Tibial nerve (tissue), 4 donors: Measurements from ENCODE around the gene SPTBN4. TPM values are rescaled to one million over a fixed set of nuclear protein-coding genes. Genes with fewer than 3 reads are reported as not detected.

Experiments used
- DNase-seq, 2 donors: peaks; one replicate each; pipeline ENCODE4 v3.0.0-alpha.2; 2019; ENCODE audit warnings: low spot score in 2 of 2
- H3K27ac ChIP-seq, 4 donors: fragments of 200-600 bp; sonication (generic) in 3 of 4; one replicate each; pipeline ENCODE4 v1.5.1; 2017 to 2019; ENCODE audit warnings: mild to moderate bottlenecking in 1 of 4
- H3K27me3 ChIP-seq, 2 donors: fragments of 200-600 bp; sonication (generic) in 1 of 2; one replicate each; pipeline versions ENCODE4 v1.5.1 to v1.6.0; 2017 to 2019
- H3K36me3 ChIP-seq, 3 donors: fragments of 200-600 bp; sonication (generic); one replicate each; pipeline ENCODE4 v1.5.1; 2018 to 2019
- H3K4me1 ChIP-seq, 4 donors: fragments of 200-600 bp; sonication (generic) in 3 of 4; one replicate each; pipeline ENCODE4 v1.5.1; 2017 to 2019
- H3K4me3 ChIP-seq, 4 donors: fragments of 200-600 bp; sonication (generic) in 3 of 4; one replicate each; pipeline ENCODE4 v1.5.1; 2017 to 2019; ENCODE audit warnings: mild to moderate bottlenecking in 1 of 4, moderate library complexity in 1 of 4
- H3K9me3 ChIP-seq, 4 donors: fragments of 200-600 bp; sonication (generic) in 3 of 4; one replicate each; pipeline ENCODE4 v1.5.1; 2017 to 2019
- EP300 ChIP-seq, 2 donors: sonication (generic); formaldehyde crosslinking; IDR thresholded peaks; one replicate each; pipeline ENCODE4 v1.6.1; 2017; ENCODE audit warnings: antibody characterized with exemption in 2 of 2, mild to moderate bottlenecking in 1 of 2
- POLR2A ChIP-seq, 2 donors: fragments of 450-650 bp; IDR thresholded peaks; one replicate each; pipeline ENCODE4 v1.6.1; 2017; ENCODE audit warnings: antibody characterized with exemption in 2 of 2, mild to moderate bottlenecking in 2 of 2, moderate library complexity in 2 of 2
- WGBS, 2 donors: methylation state at CpG; one replicate each; pipeline ENCODE4 v1.1.5; 2018; 5-methylcytosine and 5-hydroxymethylcytosine counted together
- total RNA-seq, 4 donors: library from RNA; depleted of rRNA; stranded (reverse); fragments of >200 nt; gene quantifications; one replicate each; pipeline ENCODE4 v1.1.0, GENCODE V29; 2016
- TF ChIP-seq, protein P1 (sequence below), 5 experiments: fragments of 200-600 bp in 3 of 5; fragments of 450-650 bp in 2 of 5; sonication (generic) in 3 of 5; IDR thresholded peaks; one replicate each; pipeline ENCODE4 v1.5.1; 2016 to 2019; ENCODE audit warnings: antibody characterized with exemption in 5 of 5, mild to moderate bottlenecking in 3 of 5, moderate library complexity in 2 of 5

The SPTBN4 gene
- total RNA-seq, 4 donors from 2014 or later: 14.9 to 24.0 (median 19.7) TPM

DNA sequence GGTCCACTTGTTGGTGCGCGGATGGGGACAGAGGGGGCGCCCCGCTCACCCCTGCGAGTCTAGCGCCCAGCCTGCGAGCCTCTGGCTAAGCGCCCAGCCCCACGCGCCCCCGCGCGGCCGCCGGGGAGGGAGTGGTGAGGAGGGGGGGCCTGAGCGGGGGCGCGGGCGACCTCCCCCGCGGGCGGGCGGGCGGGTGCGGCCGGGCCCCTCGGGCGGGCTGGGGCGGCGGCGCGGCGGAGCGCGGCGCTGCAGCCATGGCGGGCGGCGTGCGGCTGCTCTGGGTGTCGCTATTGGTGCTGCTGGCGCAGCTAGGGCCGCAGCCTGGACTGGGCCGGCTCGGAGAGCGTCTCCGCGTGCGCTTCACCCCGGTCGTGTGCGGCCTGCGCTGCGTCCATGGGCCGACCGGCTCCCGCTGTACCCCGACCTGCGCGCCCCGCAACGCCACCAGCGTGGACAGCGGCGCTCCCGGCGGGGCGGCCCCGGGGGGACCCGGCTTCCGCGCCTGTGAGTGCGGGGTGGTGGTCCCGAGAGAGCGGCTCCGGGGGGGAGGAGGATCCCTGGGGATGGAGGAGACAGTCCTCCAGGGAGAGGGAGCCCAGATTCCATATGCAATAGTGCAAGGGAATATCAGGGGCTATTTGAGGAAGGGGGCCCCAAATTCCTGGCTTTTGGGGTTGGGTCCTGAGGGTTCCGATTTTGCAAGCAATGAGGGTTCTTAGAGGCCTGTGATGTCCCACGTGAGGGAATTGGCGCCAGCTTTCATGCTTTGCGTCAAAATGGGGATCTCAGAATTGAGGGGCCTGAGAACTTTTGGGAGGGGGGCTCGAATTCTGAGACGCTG is 134.6 kb downstream of the SPTBN4 start, which contains the start of gene LTBP4:
Gene LTBP4 (plus strand): TSS at position 236 of the 841 bp plus-strand sequence. CDS start 19 bp downstream, at position 255.
- DNase-seq: no peak
- peak in 1 of 2 donors; percentile 60 for TF ChIP-seq POLR2A (IDR thresholded peaks at IDR 0.05)
- TF ChIP-seq EP300 (IDR thresholded peaks at IDR 0.05): peak in 1 of 2 donors; percentile 4
- TF ChIP-seq, protein P1, sequence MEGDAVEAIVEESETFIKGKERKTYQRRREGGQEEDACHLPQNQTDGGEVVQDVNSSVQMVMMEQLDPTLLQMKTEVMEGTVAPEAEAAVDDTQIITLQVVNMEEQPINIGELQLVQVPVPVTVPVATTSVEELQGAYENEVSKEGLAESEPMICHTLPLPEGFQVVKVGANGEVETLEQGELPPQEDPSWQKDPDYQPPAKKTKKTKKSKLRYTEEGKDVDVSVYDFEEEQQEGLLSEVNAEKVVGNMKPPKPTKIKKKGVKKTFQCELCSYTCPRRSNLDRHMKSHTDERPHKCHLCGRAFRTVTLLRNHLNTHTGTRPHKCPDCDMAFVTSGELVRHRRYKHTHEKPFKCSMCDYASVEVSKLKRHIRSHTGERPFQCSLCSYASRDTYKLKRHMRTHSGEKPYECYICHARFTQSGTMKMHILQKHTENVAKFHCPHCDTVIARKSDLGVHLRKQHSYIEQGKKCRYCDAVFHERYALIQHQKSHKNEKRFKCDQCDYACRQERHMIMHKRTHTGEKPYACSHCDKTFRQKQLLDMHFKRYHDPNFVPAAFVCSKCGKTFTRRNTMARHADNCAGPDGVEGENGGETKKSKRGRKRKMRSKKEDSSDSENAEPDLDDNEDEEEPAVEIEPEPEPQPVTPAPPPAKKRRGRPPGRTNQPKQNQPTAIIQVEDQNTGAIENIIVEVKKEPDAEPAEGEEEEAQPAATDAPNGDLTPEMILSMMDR (IDR thresholded peaks at IDR 0.05): peak in 2 of 5 experiments; percentile 13 to 39
- peaks cover 0 to 27% of the 10 kb centered on the region in 2 donors for H3K27me3 ChIP-seq

DNA sequence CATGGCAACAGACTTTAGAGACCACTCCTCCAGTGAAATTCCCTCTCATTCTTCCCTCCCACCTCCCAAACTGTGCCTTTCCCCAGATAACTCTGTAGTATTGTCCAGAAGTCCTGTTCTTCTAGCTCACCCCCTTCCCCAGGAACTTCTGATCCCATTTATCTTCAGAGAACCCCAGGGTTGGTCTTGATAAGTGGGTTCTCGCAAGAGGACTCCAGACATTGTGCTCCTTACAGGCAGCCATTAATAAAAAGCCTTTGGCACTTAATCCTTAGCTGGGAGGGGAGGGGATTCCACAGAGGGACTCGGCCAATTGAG is 136.2 kb downstream of the SPTBN4 start:
- DNase-seq: no peak
- TF ChIP-seq, protein P1 (IDR thresholded peaks at IDR 0.05): no peak
- TF ChIP-seq POLR2A (IDR thresholded peaks at IDR 0.05): no peak
- no peak for TF ChIP-seq EP300 (IDR thresholded peaks at IDR 0.05)
- Histone ChIP-seq H3K4me3 (peak overlapping the region; percentile 60 to 90 (median 68)), H3K27me3 (peaks cover 0 to 10% of the 10 kb centered on the region in 2 donors), H3K9me3 (no peaks in the 10 kb centered on the region), H3K27ac (peak overlapping the region; percentile 84 to 95 (median 92)), H3K36me3 (no peaks in the 10 kb centered on the region), H3K4me1 (peaks cover 0 to 98% (median 69%) of the 10 kb centered on the region in 4 donors)
- 21 to 28% methylated on average over 2 of the region's 2 CpGs for WGBS, 2 donors

More for the DNA sequence above, 134.6 kb downstream of the SPTBN4 start, which contains the start of gene LTBP4:
- Histone ChIP-seq H3K4me1 (peaks cover 0 to 98% (median 69%) of the 10 kb centered on the region in 4 donors), H3K4me3 (peak within 1 kb of the TSS; percentile 60 to 90 (median 68)), H3K9me3 (no peaks in the 10 kb centered on the region), H3K27ac (peak within 1 kb of the TSS; percentile 84 to 95 (median 92)), H3K36me3 (no peaks in the 10 kb centered on the region)
- WGBS, 2 donors: 1 to 3% methylated on average over 7 to 32 of the region's 82 CpGs

DNA sequence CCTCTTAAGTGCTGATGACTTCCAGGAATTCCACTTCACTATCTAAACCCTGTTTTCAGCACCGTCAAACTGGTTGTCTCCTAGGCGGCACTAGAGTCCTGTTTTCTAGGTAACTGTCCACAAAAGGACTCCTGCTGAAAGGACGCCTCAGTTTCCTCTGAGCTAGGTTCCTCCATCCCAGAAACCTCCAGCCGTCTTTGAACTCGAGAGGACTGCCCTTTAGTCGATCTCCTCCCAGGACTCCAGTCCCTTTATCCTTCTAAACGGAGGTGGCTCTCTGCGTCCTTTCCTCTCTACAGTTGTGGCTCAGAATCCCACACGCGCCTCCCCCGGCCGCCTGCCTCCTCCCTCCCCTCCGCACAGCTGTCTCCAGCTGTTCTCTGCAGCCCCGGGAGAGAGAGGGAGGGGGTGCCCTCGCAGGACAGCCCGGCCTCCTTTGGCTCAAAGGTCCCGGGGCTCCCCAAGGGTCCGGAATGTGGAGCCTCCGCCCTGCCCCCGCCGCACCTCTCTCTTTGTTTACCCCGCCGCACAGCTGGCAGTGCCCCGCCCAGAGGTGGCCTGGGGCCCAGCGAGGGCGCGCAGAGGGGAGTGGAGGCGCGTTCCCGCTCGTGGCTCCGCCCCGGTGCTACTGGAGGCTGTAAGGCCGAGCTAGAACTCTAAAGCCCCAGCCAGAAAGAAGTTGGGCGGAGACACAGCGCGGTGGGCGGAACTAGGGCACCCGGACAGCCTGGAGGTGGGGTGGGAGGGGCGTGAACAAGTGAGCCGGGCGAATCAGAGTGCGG is 136.8 kb downstream of the SPTBN4 start:
- whole genome bisulfite sequencing, 2 donors: 1% methylated on average over 39 to 43 of the region's 43 CpGs
- no peaks in the 10 kb centered on the region for H3K9me3 ChIP-seq
- H3K27ac ChIP-seq: peak overlapping the region; percentile 84 to 95 (median 92)
- peak; percentile 98 to 99 for DNase-seq
- H3K4me3 ChIP-seq: peak overlapping the region; percentile 22 to 90 (median 56)
- H3K36me3 ChIP-seq: no peaks in the 10 kb centered on the region
- peak; percentile 86 to 95 for TF ChIP-seq EP300 (IDR thresholded peaks at IDR 0.05)
- TF ChIP-seq, protein P1 (IDR thresholded peaks at IDR 0.05): peak in 1 of 5 experiments; percentile 45
- TF ChIP-seq POLR2A (IDR thresholded peaks at IDR 0.05): peak in 1 of 2 donors; percentile 81
- peaks cover 0 to 98% (median 69%) of the 10 kb centered on the region in 4 donors for H3K4me1 ChIP-seq
- peaks cover 0 to 6% of the 10 kb centered on the region in 2 donors for H3K27me3 ChIP-seq

GRCh38 chr19:40604171-40604646 is 137.4 kb downstream of the SPTBN4 start:
- no peak for TF ChIP-seq POLR2A (IDR thresholded peaks at IDR 0.05)
- TF ChIP-seq, protein P1 (IDR thresholded peaks at IDR 0.05): peak in 1 of 5 experiments; percentile 6
- DNase-seq: no peak
- peaks cover 0 to 95% (median 71%) of the 10 kb centered on the region in 4 donors for H3K4me1 ChIP-seq
- WGBS, 2 donors: 8 to 9% methylated on average over 18 of the region's 18 CpGs
- H3K9me3 ChIP-seq: no peaks in the 10 kb centered on the region
- no peaks in the 10 kb centered on the region for H3K36me3 ChIP-seq
- H3K27ac ChIP-seq: peak overlapping the region; percentile 84 to 95 (median 92)
- peaks cover 0 to 6% of the 10 kb centered on the region in 2 donors for H3K27me3 ChIP-seq
- H3K4me3 ChIP-seq: peak overlapping the region in 2 of 4 donors; percentile 52 to 90
